GM23338 (cell line): Measurements from ENCODE around the gene PLPP2.

ENCODE experiments used
- CREB1 ChIP-seq: fragments of 250-450 bp; sonication (Bioruptor Pico); IDR thresholded peaks from 2 replicates; pipeline ENCODE4 v1.5.0; 2020; ENCODE audit warnings: low read depth, mild to moderate bottlenecking, moderate library complexity
- CTCF ChIP-seq, 2 experiments: fragments of 200-600 bp in 1 of 2; sonication (generic) in 1 of 2; conservative IDR thresholded peaks; 2 replicates each; pipeline versions ENCODE4 v1.5.1 to v1.6.1; 2016 to 2017; ENCODE audit warnings: antibody characterized with exemption in 2 of 2, low read depth in 2 of 2, mild to moderate bottlenecking in 2 of 2, moderate library complexity in 1 of 2
- ETS1 ChIP-seq: IDR thresholded peaks from 2 replicates; pipeline ENCODE4 v1.6.1; 2016; ENCODE audit warnings: antibody characterized with exemption
- EZH2 ChIP-seq: fragments of 200-600 bp; sonication (generic); IDR thresholded peaks from one replicate; pipeline ENCODE4 v1.8.0; 2017; ENCODE audit warnings: antibody characterized with exemption, mild to moderate bottlenecking, low read depth; ENCODE audit not compliant: unreplicated experiment
- EZH2phosphoT487 ChIP-seq: fragments of 200-600 bp; sonication (generic); IDR thresholded peaks from one replicate; pipeline ENCODE4 v1.8.1; 2018; ENCODE audit warnings: antibody characterized with exemption; ENCODE audit not compliant: unreplicated experiment
- JUNB ChIP-seq: IDR thresholded peaks from one replicate; pipeline ENCODE4 v1.6.1; 2016; ENCODE audit warnings: antibody characterized with exemption; ENCODE audit not compliant: unreplicated experiment
- POLR2AphosphoS5 ChIP-seq: IDR thresholded peaks from 2 replicates; pipeline ENCODE4 v1.6.1; 2016; ENCODE audit warnings: antibody characterized with exemption, low read depth
- REST ChIP-seq: IDR thresholded peaks from one replicate; pipeline ENCODE4 v1.6.1; 2018; ENCODE audit warnings: antibody characterized with exemption; ENCODE audit not compliant: unreplicated experiment
- STAT1 ChIP-seq: IDR thresholded peaks from one replicate; pipeline ENCODE4 v1.6.1; 2016; ENCODE audit warnings: antibody characterized with exemption; ENCODE audit not compliant: unreplicated experiment
- ZNF114 ChIP-seq: fragments of 250-450 bp; sonication (Bioruptor Pico); IDR thresholded peaks from 2 replicates; pipeline ENCODE4 v1.5.0; 2020; ENCODE audit warnings: mild to moderate bottlenecking, moderate library complexity

- TF ChIP-seq CTCF (conservative IDR thresholded peaks at IDR 0.05; ENCODE audit: low read depth in 2 of 2) (no peak), POLR2AphosphoS5 (no peak), REST (no peak), EZH2 (no peak), EZH2phosphoT487 (no peak), ZNF114 (CRISPR knock-in tag) (no peak), ETS1 (no peak), CREB1 (CRISPR knock-in tag) (no peak), JUNB (no peak), STAT1 (no peak)
These were observed at the start of gene PLPP2 for GRCh38 chr19:291006-291521.
